NCI-H748 (cell line): ENCODE data around the gene NPTX2.

Experiments
- DNase-seq: peaks from one replicate; lab custom pipeline; 2025; ENCODE audit not compliant: unreplicated experiment; lab: John Stamatoyannopoulos, UW

NPTX2 gene

DNA sequence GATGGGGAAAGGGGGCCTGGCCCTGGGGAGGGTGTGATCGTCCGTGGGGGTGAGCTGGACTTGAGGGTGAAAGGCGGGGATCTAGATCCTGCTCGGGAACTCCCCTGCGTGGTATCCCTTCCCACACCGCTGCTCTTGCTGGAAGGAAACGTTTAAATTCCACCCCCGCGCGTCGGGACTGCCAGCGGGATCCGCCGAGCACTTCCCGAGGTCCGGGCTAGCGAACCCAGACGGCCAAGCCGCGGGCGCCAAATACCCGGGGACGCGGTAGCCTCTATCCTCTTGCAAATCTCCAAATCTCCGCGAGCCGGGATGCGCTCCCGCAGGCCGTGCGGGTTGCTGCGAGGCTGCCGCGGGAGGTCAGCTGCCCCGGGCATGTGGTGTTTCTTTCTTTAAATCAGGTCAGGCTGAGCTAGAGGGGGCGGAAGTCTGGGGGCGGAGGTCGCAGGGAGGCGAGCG is 904 bp downstream of the NPTX2 start:
- peak; percentile 38 for DNase-seq

DNA sequence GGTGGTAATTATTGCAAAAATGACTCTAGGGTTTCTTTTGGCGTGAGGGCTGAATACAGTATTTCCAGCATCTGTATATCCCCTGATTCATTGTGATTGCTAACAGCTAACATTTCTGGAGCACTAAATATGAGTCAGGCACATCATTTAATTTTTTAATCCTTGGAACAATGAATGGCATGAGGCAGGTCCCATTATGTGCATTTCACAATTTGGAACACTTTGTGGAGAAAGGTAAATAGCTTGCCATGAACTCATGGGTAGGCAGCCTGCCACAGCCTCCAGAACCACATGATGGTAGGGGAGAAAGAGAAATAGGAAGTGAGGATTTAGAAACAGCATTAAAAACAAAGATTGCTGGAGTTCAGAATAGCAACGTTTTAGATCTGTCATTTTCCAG is 1.7 kb downstream of the NPTX2 start:
- peak; percentile 25 for DNase-seq

DNA sequence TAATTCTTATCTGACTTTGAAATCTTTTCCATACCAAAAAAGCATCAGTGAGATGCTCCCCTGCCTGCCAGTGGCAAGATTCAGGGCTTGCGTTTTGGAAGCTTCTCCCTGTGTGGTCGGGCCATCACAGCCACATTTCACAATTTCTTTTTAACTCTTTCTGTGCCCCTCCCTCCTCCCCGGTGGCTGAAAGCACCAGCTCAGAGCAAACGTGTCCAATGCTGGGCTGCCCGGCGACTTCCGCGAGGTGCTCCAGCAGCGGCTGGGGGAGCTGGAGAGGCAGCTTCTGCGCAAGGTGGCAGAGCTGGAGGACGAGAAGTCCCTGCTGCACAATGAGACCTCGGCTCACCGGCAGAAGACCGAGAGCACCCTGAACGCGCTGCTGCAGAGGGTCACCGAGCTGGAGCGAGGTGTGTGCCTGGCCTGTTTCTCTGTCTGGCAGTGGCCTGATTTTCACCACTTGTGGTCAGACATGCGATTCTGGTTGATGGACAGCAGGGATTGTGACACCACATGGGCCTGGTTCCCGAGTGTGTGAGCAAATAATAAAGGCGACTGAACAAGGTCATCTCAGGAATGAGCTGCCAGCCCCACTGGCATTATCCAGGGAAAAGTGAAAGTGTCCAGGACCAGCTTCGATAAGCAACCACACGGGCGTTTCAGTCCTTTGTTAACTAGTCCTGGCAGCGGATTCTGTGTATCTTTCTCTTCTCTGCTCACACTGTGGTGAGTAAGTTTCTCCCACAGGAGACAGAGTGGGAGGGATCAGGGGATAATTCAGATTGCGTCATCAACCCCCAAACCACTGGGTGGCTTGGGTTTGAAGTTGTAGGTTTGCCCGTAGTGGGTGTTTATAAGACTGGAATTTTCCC is 2.6 kb downstream of the NPTX2 start:
- peak; percentile 88 for DNase-seq

DNA sequence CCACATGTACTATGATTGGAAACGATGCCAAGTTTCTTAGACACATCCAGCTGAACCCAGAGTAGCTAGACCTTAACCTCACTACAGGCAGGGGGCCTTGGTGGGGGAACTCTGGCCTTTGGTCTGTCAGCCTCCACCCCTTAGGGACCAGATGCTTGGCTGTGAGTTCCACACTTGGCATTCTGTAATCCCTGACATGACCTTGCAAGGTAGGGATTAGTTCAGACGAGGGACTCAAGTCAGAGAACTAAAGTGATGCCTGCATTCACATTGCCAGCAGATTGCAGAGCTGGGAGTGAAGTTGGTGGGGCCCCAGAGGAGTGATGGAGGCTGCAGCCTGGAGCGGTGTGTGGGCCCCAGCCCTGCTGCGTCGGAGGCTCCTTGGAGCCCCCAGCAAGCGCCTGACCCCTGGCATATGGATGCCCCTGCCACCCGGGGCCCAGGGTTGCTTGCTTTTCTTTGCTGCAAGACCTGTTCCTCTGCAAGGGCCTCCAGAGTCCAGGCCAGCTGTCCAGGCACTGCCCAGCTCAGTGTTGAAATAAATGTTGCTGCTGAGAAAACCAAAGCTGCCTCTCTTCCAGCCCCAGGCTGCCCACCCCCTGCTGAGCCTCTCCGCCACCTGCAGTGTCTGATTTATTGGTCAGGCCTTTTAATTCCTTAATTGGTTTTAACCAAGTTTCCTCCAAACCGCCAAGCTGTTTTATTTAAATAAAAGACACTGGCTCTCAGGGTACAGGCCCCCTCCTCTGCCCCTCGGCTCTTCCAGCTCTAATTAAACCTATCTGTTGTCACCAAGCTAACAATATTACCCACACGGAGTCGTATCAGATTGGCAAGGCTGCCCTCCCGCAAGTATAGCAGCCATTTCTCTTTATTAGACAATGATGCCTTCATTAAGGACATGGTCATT is 4.7 kb downstream of the NPTX2 start:
- peak; percentile 25 for DNase-seq

DNA sequence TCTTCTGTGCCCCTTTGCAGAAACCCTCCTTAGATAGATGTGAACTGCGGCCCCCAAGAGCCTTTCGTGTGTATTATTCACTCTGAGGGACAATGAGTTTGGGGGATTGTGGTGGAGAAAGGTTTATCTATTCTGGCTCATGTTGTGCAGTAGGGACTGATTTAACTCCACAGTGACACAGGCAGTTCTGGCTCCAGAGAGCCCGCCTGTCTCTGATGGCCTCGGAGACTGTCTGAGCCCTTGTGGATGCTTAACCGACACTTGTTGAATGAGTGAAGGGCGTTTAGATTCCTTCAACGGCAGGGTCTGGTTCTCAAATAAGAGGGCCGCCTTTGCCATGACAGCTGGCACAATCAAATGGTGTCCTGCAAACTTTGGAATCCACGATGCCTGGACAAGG is 5.8 kb downstream of the NPTX2 start:
- DNase-seq = no peak

DNA sequence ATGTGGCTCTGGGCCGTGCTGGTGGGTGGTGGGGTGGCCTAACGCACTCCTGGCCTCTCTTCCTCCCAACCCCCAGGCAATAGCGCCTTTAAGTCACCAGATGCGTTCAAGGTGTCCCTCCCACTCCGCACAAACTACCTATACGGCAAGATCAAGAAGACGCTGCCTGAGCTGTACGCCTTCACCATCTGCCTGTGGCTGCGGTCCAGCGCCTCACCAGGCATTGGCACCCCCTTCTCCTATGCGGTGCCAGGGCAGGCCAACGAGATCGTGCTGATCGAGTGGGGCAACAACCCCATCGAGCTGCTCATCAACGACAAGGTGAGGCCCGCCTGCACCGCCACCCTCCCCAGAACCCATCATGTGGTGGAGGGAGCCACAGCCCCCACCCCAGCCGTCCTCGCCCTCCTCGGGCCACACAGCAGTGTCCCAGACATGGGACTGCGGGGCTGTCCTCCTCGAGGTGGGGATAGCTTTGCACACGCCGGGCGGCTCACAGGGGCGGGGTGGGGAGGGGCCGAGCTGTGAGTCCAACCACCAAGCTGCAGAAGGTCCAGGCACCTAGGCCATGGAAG is 7.8 kb downstream of the NPTX2 start:
- DNase-seq = no peak

DNA sequence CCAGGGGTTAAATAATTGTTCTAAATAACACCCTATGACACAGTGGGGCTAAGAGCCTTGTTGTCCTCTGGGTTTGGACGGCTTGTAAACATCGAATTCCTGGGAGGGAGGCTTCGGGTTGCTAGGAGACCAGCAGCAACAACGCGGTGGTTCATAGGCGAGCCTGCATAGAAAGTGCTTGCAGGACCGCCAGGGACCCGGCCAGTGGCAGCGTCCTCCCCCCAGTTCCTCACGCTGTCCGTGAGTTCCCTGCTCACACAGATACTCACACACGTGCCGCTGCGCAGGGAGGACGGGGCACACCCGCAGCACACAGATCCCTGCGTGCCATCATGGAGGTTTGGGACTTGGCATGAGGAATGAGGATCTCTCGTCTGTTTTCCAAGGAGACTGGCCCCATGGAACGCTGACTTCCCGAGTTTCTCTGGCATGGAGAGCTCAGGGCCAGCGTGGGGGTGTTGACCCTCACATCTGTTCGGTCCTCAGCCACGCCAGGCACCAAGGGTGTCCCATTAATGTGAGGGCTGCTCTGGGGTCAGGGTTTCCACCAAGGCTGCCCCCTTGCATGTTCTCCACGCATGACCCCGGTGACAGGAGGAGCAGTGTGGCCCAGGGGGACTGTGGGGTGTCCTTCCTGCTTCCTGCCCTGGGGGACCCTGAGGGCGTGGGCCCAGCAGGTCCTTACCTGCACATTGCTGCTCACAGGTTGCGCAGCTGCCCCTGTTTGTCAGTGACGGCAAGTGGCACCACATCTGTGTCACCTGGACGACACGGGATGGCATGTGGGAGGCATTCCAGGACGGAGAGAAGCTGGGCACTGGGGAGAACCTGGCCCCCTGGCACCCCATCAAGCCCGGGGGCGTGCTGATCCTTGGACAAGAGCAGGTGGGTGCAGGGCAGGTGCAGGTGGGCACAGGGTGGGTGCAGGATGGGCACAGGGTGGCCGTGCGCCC is 9.7 kb downstream of the NPTX2 start:
- peak; percentile 89 for DNase-seq

DNA sequence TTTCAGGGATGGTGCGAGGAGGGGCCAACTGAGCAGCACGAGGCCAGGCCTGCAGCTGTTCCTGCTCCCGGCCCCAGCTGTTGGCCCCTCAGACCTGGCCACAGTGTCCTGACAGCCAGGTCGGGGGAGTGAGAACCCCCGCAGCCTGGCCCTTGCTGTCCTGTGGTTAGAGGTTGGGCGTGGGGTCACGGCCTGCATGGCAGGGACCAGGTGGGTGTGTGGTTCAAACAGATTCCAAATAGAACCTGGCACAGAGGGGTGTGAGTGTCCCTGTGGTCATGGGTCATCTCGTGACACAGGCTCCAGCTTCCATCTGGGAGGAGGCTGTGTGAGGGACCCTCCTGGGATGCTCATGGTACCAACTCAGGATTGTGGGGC is 10.3 kb downstream of the NPTX2 start:
- DNase-seq = no peak

DNA sequence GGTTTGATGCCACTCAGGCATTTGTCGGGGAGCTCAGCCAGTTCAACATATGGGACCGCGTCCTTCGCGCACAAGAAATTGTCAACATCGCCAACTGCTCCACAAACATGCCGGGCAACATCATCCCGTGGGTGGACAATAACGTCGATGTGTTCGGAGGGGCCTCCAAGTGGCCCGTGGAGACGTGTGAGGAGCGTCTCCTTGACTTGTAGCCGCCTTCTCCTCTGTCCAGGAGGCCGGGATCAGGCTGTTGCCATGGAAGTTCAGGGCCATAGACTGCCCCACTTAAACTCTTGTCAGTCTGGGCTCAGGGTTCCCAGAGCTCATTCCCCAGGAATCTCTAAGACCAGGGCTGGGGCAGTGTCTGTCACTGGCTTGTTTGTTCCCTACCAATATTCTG is 11.3 kb downstream of the NPTX2 start:
- peak; percentile 10 for DNase-seq

DNA sequence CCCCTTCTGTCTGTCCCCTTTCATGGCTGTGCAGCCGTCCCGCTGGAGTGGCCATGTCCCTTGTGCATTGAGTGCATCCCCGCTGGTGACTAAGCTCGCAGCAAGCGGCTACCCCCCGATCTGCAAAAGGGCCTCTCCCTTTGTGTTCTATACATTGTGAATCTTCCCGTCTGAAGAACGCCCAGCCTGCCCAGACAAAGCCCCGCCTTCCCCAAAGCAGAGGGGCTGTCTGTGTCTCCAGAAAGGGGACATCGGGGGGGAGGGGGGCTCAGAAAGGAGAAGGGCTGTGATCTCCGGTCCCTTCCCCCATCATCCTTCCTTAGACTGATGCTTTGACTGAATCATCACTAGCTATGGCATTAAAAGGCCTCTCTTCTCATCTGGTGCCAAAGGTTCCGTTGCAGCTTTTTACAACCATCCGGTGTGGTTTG is 11.9 kb downstream of the NPTX2 start:
- no peak for DNase-seq

DNA sequence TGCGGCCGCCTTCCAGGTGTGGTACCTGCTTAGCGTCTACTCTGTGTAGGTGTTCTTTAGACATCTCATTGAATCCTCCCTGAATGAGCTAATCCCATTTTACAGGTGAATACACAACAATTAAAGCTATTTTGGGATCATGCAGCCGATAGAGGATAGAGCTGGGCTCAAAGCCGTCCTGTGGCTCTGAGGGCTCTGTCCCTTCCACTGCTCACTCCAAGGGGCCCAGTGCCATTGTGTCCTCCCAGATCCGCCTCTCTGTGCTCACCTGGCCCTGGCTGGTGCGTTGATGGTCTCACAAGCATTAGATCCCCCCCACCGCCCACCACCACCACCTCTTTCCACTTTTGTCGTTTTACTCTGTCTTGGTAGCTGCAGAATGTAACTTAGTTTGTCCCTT is 13.1 kb downstream of the NPTX2 start:
- DNase-seq = peak; percentile 13

DNA sequence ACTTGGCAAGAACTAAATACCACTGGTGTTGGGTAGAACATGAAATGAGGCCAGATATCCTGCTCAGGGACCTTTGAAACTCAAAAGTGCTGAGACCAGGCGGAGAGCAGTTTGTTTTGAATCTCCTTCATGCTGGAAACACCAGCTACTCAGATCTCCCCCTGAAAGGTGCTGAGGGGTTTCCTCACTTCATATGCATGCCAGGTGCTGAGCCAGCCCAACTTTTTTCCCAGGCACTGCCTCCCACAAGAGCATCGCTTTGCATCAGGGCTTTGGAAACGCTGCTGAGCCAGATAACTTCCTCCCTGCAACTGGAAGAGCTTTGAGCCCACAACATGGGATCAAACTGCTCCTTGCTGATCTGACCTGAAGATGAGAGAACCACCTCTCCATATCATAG is 13.7 kb downstream of the NPTX2 start:
- DNase-seq = no peak

DNA sequence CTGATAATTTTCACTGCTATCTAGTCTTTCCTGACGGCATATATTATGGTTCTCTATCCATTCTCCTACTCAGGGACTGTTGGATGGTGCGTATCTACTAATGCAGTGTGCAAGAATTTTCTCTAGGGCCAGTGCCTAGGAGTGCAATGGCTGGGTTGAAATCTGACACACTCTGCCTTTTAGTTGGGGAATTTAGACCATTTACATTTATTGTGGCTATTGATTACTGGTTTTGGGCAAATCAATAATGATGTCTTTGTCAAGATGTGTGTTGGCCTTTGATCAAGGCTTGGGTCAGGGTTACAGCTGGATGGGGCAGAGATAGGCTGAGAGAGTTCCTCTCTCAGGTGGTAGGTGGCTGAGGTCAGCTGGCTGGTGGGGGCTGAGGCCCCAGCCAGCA is 21.8 kb downstream of the NPTX2 start:
- DNase-seq = no peak

DNA sequence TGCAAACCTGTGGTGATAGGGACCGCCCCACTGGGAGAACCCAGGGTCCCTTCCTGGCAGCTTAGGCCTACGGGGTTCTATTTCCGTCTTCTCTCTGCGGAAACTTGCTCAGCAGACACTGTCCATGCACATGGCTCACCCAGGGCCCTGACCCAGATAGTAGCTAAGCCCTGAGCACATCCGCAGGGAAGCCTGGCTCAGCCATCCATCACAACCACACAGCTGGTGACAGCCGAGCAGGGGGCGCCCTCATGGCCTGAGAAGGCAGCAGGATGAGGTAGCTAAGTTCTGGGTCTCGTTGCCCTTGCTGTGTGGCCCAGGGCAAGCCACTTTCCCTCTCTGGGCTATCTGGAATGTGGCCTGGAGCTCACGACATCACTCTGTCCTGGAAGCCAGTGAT is 23.3 kb downstream of the NPTX2 start:
- DNase-seq = no peak

DNA sequence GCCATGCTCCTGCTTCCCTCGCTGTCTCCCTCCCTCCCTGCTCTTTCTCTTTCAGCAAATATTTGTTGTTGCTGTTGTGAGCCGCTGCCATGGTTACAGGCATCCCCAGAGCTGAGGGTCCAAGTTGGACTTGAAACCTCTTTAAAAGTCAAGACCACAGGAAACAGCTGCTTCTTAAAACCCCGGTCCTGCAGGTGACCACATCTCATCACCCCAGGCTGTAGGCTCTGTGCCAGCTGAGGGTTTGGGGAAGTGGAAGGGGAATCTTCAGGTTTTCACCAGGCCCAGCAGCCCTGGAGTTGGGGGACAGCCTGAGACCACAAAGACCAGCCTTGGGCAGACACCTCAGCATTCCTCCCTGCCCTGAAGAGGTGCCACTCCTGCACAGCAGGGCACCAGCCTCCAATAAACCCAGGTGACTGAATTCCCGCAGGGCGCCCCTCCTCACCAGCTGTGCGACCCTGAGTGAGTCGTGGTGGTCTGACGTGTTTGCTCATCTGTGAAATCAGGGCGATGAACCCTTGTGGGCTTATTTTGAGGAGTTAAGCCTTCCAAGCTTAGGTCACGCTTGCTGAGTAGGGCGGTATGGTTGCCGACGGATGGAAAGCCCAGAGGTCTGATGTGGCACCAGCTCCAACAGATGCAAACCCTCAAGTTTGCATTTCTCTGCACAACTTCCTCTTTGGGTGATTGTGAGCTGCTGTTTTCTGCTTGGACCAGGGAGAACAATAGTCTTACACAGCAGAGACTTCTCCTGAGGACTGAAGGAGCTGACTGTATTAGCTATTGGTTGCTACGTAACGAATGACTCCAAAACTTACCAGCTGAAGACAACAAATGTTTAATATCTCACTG is 24.8 kb downstream of the NPTX2 start:
- peak; percentile 90 for DNase-seq

DNA sequence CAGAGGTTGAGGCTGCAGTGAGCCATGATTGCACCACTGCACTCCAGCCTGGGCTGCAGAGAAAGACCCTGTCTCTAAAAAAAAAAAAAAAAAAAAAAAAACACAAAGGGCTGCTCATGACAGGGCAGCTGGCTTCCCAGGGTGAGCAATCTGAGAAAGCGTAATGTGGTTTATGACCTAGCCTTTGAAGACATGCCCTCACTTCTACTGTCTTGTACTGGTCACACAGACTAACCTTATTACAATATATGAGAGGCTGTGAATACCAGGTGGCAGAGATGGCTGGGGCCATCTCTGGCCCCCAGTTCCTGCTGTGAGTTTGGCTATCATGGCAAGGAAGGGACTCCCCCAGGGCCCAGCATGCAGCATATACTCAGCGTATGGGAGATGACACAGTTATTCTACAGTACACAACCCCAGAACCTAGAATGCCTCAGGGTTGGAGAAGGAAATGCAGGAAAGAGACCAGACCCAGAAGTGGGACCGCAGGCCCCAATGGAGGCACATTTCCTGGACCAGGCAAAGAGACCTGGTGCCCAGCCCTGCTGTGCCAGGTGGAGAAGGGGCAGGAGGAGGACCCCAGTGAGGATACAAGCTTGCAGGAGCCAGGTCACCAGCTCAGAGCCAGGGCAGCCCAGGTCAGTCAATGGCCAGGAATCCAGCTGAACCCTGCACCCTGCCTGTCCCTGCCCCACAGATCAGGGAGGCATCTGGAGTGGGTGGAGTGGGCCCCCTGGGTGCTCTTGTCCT is 26.3 kb downstream of the NPTX2 start:
- DNase-seq = no peak

DNA sequence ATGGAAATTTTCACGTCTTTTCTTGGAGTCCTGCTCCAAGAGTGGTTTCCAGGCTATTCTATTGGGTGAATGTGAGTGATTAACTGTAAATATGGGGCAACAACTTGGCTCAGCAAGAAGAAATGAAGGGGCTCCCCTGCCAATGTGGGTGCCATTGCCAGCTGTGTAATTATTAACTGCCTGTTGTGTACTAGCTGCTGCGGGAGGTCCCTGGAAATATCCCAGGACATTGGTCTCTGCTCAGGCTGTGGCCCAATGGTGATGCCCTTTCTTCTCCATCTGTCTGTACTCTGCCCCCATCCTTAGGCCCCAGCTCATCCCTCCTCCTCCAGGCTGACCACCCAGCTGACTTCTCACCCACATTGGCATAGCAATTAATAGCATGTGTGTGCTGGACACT is 29.4 kb downstream of the NPTX2 start:
- DNase-seq = no peak

DNA sequence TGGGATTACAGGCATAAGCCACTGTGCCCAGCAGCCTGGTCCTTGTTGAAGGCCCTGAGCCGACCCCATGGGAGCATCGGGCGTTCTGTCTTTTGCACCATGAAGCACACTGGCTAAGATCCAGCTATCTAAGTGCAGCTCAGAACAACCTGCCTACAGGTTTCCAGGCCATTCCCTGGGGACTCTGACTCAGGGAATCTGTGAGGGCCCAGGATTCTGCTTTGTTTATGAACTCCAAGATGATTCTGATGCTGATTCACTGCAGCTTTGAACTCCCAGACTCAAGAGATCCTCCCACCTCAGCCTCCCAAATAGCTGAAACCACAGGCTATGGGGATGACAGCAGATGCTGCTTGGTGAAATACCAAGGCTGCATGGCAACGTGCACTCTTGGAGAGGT is 30.2 kb downstream of the NPTX2 start:
- DNase-seq = no peak

DNA sequence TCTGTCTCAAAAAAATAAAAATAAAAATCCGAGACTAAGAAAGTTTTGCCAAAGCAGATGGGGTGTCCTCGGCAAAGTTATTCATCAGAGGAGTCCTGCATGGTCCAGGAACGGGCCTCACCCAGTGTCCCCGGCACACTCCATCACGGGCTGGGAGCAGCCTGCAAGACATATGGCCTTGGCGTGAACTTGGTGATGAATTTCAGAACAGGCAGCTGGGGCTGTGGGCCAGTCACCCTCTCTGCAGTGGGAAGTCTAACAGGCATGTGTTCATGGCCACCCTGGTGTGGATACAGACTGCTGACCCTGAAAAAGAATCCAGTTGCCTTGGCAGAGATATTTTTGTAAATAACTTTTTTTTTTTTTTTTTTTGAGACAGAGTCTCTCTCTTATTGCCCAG is 34.7 kb downstream of the NPTX2 start:
- no peak for DNase-seq
